RKO (cell line): ENCODE results near the gene CD37.
"Not testable (repeated sequence)": the region's sequence is repeated elsewhere in the genome, so short reads cannot be mapped to it uniquely, and the experiment has no call there.

Experiments
- DNase-seq: peaks from one replicate; pipeline ENCODE4 v3.0.0-alpha.2; 2016; ENCODE audit warnings: low spot score

Gene CD37

GRCh38 chr19:49328741-49329140 is 6.5 kb upstream of the CD37 start:
- no peak for DNase-seq

DNA sequence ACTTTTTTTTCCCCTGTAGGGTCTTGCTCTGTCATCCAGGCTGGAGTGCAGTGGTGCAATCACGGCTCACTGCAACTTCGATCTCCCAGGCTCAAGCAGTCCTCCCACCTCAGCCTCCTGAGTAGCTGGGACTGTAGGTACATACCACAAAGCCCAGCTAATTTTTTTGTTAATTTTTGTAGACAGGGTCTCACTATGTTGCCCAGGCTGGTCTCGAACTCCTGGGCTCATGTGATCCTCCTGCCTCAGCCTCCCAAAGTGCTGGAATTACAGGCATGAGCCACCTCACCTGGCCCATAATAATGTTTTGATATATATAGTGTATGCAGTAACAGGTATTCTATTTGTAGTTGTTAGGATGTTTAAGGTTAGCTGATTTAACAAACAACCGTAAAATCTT is 4.0 kb upstream of the CD37 start:
- not testable (repeated sequence) for DNase-seq

- DNase-seq, result peak; percentile 77
Measured at GRCh38 chr19:49331616-49332055, 3.6 kb upstream of the CD37 start.

DNA sequence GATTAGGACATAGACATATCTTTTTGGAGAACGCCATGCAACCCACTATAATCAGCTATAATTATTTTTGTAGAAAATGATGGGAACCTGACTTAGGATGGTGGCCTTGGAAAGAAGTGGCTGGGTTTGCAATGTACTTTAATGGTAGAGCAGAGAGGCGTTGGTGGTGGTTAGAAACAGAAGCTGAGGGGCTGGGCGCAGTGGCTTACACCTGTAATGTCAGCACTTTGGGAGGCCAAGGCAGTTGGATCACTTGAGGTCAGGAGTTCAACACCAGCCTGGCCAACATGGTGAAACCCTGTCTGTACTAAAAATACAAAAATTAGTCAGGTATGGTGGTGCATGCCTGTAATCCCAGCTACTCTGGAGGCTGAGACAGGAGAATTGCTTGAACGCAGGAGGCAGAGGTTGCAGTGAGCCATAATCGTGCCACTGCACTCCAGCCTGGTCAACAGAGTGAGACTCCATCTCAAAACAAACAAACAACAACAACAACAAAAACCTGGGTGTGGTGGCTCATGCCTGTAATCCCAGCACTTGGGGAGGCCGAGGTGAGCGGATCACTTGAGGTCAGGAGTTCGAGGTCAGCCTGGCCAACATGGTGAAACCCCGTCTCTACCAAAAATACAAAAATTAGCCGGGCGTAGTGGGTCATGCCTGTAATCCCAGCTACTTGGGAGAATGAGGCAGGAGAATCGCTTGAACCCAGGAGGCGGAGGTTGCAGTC is 2.4 kb upstream of the CD37 start:
- not testable (repeated sequence) for DNase-seq

DNA sequence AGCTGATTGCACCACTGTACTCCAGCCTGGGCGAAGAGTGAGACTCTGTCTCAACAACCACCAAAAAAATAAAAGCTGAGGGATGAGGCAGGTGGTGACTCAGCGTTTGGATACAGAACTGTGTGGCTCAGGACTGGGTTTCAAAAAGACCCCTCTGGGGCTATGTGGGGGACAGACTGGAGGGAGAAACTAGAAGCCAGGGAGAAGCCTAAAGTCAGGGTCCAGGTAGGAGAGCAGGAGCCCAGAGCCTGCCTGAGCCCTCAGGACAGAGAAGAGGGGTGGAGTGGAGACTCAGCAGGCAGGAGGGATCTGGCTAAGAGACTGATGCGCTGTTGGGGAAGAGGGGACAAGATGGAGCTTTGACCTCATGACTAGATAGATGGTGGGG is 1.8 kb upstream of the CD37 start:
- no peak for DNase-seq

DNA sequence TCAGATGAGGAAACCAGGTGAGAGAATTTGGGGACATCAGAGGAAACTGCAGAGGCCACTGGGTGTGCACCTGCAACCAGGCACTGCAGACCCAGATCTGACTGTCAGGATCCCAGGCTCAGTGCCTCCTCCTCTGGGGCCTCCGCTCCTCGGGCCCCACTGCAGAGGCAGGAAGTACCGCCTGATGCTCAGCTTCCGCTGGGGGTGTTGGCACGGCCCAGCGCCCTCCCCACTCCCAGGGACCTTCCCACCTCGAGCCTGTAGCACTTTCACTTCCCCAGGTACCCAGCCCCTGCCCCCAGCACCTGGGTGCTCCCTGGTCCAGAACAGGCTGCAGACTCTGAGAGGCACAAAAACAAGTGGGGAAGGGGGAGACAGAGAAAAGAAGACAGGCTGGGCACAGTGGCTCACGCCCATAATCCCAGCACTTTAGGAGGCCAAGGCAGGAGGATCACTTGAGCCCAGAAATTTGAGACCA is 1.4 kb upstream of the CD37 start:
- DNase-seq, result no peak

DNA sequence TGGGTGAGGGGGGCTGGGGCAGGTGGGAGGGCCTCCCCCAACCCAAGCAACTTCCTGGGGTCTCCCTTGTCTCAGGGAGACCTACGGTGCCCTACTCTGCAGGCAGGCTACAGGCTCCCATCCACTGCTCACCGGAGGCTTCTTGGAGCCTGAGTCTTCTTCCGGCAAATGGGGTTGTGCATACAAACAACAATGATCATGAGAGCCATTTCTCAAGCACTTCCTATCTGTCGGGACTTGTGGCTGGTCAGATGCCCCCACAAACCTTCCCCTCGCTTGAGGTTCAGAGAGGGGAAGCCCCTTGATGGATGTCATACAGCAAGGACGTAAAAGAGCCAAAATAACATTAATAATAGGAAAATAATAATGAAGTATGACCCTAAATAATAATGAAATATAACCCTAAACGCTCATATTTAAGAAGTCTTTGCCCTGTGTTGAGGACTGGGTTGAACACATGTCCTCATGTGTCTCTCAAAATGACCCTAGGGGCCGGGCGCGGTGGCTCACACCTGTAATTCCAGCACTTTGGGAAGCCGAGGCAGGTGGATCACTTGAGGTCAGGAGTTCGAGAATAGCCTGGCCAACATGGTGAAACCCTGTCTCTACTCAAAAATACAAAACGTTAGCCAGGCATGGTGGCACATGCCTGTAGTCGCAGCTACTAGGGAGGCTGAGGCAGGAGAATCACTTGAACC is 727 bp downstream of the CD37 start:
- DNase-seq, result no peak

- DNase-seq, result no peak
Measured at GRCh38 chr19:49336482-49337266, 1.5 kb downstream of the CD37 start.

DNA sequence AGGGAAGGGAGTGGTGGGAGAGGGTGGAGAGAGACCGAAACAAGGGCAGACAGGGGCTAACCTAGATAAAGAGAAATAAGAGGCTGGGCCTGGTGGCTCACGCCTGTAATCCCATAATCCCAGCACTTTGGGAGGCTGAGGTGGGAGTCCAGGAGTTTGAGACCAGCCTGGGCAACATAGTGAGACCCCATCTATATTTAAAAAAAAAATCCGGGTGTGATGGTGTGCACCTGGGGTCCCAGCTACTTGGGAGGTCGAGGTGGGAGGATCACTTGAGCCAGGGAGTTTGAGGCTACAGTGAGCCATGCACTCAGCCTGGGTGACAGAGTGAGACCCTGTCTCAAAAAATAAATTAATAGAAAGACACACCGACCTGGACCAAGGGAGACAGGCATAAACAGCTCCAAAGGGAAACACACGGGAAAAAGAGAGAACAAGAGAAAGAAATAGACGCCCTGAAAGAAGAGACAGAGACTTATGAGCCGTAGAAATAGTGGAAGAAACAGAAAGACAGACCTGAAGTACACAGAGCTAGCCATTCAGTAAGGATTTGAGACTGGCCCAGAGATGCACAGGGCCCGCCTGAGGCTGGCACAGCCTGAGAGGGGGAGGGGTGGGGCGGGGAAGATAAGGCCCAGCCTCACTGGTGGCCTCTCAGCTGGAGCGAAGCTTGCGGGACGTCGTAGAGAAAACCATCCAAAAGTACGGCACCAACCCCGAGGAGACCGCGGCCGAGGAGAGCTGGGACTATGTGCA is 2.2 kb downstream of the CD37 start:
- no peak for DNase-seq

- DNase-seq, result no peak
Measured at GRCh38 chr19:49338023-49338677, 2.9 kb downstream of the CD37 start.

GRCh38 chr19:49338691-49339300 is 3.6 kb downstream of the CD37 start:
- no peak for DNase-seq

GRCh38 chr19:49339301-49340068 is 4.3 kb downstream of the CD37 start:
- no peak for DNase-seq

DNA sequence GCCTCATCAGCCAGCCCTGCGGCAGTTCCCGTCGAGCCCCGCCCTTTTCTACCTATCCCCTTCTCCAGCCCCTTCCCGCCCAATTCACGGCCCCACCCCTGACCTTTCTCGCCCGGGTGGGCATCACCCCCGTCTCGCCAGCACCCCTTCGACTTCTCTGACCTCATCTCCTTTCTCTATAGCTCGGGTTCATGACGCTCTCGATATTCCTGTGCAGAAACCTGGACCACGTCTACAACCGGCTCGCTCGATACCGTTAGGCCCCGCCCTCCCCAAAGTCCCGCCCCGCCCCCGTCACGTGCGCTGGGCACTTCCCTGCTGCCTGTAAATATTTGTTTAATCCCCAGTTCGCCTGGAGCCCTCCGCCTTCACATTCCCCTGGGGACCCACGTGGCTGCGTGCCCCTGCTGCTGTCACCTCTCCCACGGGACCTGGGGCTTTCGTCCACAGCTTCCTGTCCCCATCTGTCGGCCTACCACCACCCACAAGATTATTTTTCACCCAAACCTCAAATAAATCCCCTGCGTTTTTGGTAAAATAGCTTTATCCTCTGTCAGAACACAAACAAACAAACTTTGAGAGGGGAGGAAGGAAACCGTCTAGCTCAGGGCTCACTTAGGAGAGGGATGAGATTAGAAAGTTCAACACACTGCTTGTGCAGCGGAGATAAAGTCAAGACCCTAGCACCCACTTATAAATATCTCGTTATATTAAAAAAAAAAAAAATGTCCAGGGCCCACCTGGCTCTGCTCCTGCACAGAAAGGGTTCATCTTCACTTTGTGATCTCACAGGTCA is 5.1 kb downstream of the CD37 start:
- no peak for DNase-seq

GRCh38 chr19:49340865-49341718 is 5.9 kb downstream of the CD37 start:
- DNase-seq, result no peak

GRCh38 chr19:49342291-49342721 is 7.1 kb downstream of the CD37 start:
- DNase-seq, result no peak

- DNase-seq, result no peak
Measured at GRCh38 chr19:49343123-49343522, 7.9 kb downstream of the CD37 start.

GRCh38 chr19:49344505-49345423 is 9.6 kb downstream of the CD37 start:
- DNase-seq, result no peak
